GM21447 (cell line): Measurements from ENCODE around the gene C16orf78.

Experiments used
- ATAC-seq: cut with Tn5 transposase; IDR thresholded peaks from one replicate; pipeline ENCODE4 v1.9.1; 2021; ENCODE audit not compliant: unreplicated experiment

C16orf78 gene

DNA sequence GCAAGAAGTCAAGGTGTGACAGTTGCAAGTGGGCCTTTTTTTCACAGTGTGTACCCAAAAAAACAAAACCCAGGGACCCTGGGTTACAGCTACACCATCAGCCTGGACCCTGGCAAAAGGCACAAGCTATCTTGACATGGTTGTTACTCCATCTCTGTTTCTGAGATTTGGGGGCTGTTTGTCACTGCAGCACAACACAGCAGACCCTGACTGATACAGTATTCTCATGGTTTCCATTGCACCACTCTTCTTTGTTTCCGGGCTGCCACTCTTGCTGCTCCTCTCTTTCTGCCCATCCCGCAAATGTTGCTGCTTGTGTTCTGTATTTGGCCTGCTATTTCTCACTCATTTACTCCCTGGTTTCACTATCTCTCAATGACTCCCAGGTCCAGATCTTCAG, 55.2 kb downstream of the C16orf78 start:
- no peak for ATAC-seq

- no peak for ATAC-seq
Measured at GRCh38 chr16:49431040-49431439, 57.4 kb downstream of the C16orf78 start.

- ATAC-seq: no peak
Measured at GRCh38 chr16:49431591-49432290, 58.1 kb downstream of the C16orf78 start.

DNA sequence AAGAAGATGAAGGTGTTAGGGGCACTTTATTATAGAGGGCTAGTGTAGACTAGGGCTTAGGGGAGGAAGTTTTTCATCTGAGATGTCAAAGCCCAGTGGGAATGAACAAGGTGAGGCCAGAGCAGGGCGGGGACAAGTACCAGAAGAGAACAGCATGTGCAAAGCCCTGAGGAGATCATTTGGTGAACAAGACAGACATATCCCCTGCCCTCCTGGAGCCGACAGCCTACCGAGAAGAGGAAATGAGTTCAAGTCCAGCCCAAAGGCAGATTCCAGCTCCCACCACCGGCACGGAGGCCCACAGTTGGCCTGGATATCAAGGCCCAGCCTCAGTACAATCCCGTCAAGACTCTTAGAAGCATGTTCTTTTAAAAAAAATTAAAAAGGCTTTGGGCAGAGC, 61.1 kb downstream of the C16orf78 start:
- no peak for ATAC-seq

DNA sequence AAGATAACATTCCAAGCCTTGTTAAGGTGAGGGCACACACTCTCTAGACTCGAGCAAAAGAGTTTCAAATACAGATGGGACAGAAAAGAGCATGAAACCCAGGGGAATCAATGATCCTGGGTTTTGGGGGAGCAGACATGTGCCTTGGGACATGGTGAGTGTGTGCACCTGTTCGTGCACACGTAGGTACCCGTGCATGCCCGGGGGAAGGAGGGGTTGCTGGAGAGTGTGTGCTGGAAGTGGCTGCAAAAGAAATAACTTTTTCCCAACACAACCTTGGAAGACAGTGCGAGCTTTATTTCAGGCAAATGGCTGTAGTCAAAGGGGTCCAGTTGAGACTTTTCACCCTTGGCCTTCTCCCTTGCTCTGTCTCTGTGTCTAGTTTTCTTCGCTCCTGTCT, 62.6 kb downstream of the C16orf78 start:
- ATAC-seq: no peak

- no peak for ATAC-seq
Measured at GRCh38 chr16:49437344-49437743, 63.7 kb downstream of the C16orf78 start.

DNA sequence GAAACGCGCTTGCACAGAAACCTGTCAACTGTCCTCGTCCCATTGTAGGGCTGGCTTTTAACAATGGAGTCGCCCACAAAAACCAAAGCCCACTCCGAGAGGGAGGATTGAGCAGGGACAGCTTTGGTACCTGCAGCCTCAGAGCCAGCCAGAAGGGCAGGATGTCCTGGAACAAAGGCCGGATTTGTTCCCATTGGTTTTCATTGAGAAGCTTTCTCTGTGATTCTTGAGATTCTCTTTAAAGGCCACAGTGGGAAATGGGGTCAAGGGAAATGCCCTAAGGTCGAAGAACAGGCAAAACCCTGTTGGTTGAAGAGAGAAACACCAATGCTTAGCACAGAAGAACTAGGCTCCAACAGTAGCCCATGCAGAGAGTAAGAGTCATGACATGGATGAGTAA, 65.4 kb downstream of the C16orf78 start:
- no peak for ATAC-seq

DNA sequence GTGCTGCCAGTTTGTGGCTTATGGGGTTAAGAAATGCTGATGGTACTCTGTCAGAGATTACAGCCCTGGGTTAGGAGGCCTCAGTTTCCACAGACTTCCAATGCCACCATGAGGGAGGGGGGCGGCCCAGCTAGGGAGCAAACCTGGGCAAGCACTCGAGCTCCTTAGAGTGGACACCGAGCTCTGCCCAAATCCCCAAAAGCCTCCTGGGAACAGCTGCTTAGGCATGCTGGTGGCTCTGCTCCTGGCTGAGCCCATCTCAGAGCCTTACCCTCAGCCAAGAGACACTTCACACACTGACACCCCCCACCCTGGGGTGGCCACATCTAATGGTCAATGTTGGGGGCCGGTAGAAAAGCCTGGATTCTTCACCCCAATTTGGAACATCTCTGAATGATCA, 66.1 kb downstream of the C16orf78 start:
- no peak for ATAC-seq

GRCh38 chr16:49440156-49441065, 66.8 kb downstream of the C16orf78 start:
- no peak for ATAC-seq

DNA sequence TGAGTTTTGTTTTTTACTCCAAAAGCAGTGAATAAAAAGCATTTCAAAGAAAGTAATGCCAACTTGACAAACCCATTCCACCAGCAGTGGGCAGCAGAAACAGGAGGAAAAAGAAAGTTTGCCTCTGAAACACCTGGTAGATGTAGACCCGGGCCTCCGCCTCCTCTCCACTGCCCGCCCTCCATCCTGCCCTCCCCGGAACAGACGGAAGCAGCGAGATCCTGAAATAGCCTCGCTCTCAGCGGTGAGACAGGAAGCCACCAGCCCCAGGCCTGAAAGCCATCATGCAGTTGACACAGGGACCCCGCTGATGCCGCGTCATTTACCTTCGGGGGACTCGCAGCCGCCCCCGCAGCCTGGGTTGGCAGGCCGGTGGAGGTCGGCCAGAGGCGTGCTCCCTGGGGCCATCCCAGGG, 67.8 kb downstream of the C16orf78 start:
- peak; percentile 98 for ATAC-seq

DNA sequence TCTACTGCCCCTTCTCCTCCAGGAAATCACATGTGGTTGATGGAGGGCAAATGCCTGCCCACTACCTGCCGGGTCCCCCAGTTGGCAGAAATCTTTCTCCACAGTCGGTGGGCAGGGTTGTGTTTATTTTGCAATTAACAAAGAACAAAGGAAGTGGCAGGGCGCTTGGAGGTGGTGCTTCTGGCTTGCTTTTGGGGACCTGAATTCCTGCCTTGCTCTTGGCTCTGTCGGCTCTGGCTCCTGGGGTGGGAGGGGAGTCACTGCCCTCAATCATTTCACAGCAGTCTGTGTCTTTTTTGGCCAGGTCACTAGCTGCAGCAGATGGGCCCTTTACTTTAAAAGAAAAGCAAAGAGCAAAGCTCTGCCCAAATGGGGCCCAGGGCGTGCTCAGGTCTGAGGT, 69.2 kb downstream of the C16orf78 start:
- ATAC-seq: no peak

DNA sequence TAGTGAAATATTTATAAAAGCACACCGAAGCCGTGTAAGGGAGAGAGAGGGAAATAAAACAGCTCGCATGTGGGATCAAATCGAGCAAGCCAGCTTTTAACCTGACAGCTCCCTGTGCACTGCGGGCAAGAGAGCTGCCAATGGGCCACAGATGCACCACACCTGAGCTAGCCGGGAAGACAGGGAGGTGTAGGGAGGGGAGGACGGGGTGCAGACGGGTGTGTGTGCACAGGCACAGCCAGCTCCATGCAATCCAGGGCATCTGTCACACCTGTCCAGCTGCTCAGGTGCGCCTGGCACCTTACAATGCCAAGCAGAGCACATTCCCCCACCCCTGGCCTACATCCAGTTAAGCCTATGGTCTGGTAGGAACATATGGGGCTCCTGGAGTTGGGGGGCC, 70.0 kb downstream of the C16orf78 start:
- no peak for ATAC-seq

DNA sequence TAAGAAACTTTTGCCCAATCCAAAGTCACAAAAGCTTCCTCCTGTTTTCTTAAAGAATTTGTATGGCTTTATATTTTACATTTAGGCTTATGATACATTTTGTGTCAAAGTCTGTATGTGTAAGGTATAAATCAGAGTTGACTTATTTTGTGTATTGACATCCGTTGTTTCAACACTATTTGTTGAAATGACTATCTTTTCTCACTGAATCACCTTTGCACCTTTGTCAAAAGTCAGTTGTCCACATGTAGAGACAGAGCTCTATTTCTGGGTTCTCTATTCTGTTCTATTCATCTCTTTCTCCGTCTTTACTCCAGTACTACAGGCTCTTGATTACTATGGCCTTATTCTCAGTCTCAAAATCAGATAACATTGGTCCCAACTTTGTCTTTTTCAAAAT, 73.2 kb downstream of the C16orf78 start:
- ATAC-seq: no peak
